Measurements from ENCODE around the gene UNKL.

The UNKL gene

GRCh38 chr16:1322407-1322806 lies 92.1 kb downstream of the UNKL start:
- no peak for DNase-seq

- no peak for DNase-seq
These were observed 93.8 kb downstream of the UNKL start for GRCh38 chr16:1320658-1321240.

- no peak for DNase-seq
These were observed 94.4 kb downstream of the UNKL start for GRCh38 chr16:1320097-1320496.

- DNase-seq = no peak
These were observed 95.5 kb downstream of the UNKL start for GRCh38 chr16:1319041-1319440.

GRCh38 chr16:1318268-1318545 lies 96.3 kb downstream of the UNKL start:
- no peak for DNase-seq

GRCh38 chr16:1317479-1318267 lies 96.8 kb downstream of the UNKL start:
- no peak for DNase-seq

- no peak for DNase-seq
These were observed 98.5 kb downstream of the UNKL start for GRCh38 chr16:1316033-1316405.

- no peak for DNase-seq
These were observed 99.1 kb downstream of the UNKL start for GRCh38 chr16:1315081-1316032.

GRCh38 chr16:1314399-1315068 lies 100.0 kb downstream of the UNKL start:
- DNase-seq = no peak

- no peak for DNase-seq
These were observed 100.7 kb downstream of the UNKL start for GRCh38 chr16:1313721-1314369.

Data from NCI-H69 (cell line).